CD4-positive, alpha-beta memory T cell (primary cell): ENCODE measurements around the gene CAMKMT. TPM values are rescaled to one million over a fixed set of nuclear protein-coding genes. Genes with fewer than 3 reads are reported as not detected.

Source experiments
- CTCF ChIA-PET: fragments of 350-600 bp; sonication (Branson Sonifier 250); formaldehyde crosslinking; loops from one replicate; lab custom pipeline; 2021; ENCODE audit warnings: inconsistent platforms; ENCODE audit not compliant: partially characterized antibody; lab: Charles Lee
- POLR2A ChIA-PET: fragments of 350-600 bp; sonication (Branson Sonifier 250); formaldehyde crosslinking; loops from one replicate; lab custom pipeline; 2021; ENCODE audit not compliant: partially characterized antibody; lab: Charles Lee
- DNase-seq, 5 donors: peaks; one replicate each; pipeline versions ENCODE4 v3.0.0 to v3.0.0-alpha.2; 2020 to 2022; ENCODE audit warnings: mixed read lengths in 1 of 5
- H3K27ac ChIP-seq: one replicate; pipeline ENCODE4 v1.7.0; 2013; ENCODE audit warnings: low read depth, low read length
- H3K27me3 ChIP-seq: 2 replicates; pipeline ENCODE4 v1.7.0; 2013; ENCODE audit warnings: mild to moderate bottlenecking, low read length, moderate library complexity; ENCODE audit not compliant: insufficient read depth
- H3K36me3 ChIP-seq: 2 replicates; pipeline ENCODE4 v1.7.0; 2013; ENCODE audit warnings: mild to moderate bottlenecking, low read length, moderate library complexity; ENCODE audit not compliant: insufficient read depth
- H3K4me1 ChIP-seq: 2 replicates; pipeline ENCODE4 v1.7.0; 2013; ENCODE audit warnings: mild to moderate bottlenecking, low read length, moderate library complexity; ENCODE audit not compliant: insufficient read depth
- H3K4me3 ChIP-seq, 2 donors: one replicate each; pipeline ENCODE4 v1.7.0; 2013; ENCODE audit warnings: low read length in 2 of 2, mild to moderate bottlenecking in 1 of 2
- H3K9me3 ChIP-seq, 2 donors: one replicate each; pipeline ENCODE4 v1.7.0; 2013; ENCODE audit warnings: low read length in 2 of 2, control low read depth in 1 of 2; ENCODE audit not compliant: control insufficient read depth in 1 of 2
- H3K27ac Mint-ChIP-seq, 7 donors: one replicate each; pipeline ENCODE4 v1.8.0; 2020 to 2021; ENCODE audit warnings: mixed read lengths in 7 of 7, mild to moderate bottlenecking in 6 of 7, inconsistent platforms in 3 of 7, moderate library complexity in 3 of 7
- H3K27me3 Mint-ChIP-seq, 2 donors: one replicate each; pipeline ENCODE4 v1.8.0; 2020 to 2021; ENCODE audit warnings: mixed read lengths in 2 of 2
- H3K36me3 Mint-ChIP-seq, 2 donors: one replicate each; pipeline ENCODE4 v1.8.0; 2020 to 2021; ENCODE audit warnings: mixed read lengths in 2 of 2, inconsistent platforms in 1 of 2, mild to moderate bottlenecking in 1 of 2
- H3K4me1 Mint-ChIP-seq, 4 donors: one replicate each; pipeline ENCODE4 v1.8.0; 2020 to 2021; ENCODE audit warnings: mixed read lengths in 4 of 4, mild to moderate bottlenecking in 1 of 4
- H3K4me3 Mint-ChIP-seq, 8 donors: one replicate each; pipeline ENCODE4 v1.8.0; 2020 to 2021; ENCODE audit warnings: mixed read lengths in 8 of 8, mild to moderate bottlenecking in 7 of 8, moderate library complexity in 6 of 8, inconsistent platforms in 3 of 8
- H3K9me3 Mint-ChIP-seq, 8 donors: one replicate each; pipeline ENCODE4 v1.8.0; 2020 to 2021; ENCODE audit warnings: mixed read lengths in 8 of 8, mild to moderate bottlenecking in 5 of 8, inconsistent platforms in 3 of 8, moderate library complexity in 1 of 8
- intact Hi-C: fragments of 100-400 bp; cut with micrococcal nuclease; formaldehyde crosslinking; loops from one replicate; pipeline ENCODE4 v1.15.1; 2023
- polyA plus RNA-seq, 2 donors: library from polyadenylated mRNA; unstranded; fragments of 300-500 nt; fragmentation: Illumina TruSeq; gene quantifications; one replicate each; pipeline ENCODE4 v1.2.3, GENCODE V29; 2021
- total RNA-seq, 2 experiments: library from RNA; stranded (reverse); gene quantifications; one replicate each; pipeline ENCODE4 v1.2.3, GENCODE V29; 2021

Gene CAMKMT
- total and polyA plus RNA-seq, 4 experiments from 2014 or later = 9.3 to 19.7 (median 15.7) TPM

- Histone ChIP-seq H3K9me3 (no peaks in the 10 kb centered on the region), H3K4me3 (no peak overlapping the region), H3K36me3 (no peaks in the 10 kb centered on the region), H3K4me1 (peaks cover 16% of the 10 kb centered on the region), H3K27me3 (no peaks in the 10 kb centered on the region), H3K27ac (no peak overlapping the region)
- ChIA-PET POLR2A (no interaction called here), CTCF (no interaction called here)
- H3K4me1 Mint-ChIP-seq = peaks cover 22 to 28% (median 26%) of the 10 kb centered on the region in 4 donors
- no peak for DNase-seq
- intact Hi-C loops = no loop called here
- no peaks in the 10 kb centered on the region for H3K9me3 Mint-ChIP-seq
- no peak overlapping the region for H3K4me3 Mint-ChIP-seq
- peaks cover 0 to 9% of the 10 kb centered on the region in 2 donors for H3K36me3 Mint-ChIP-seq
- H3K27me3 Mint-ChIP-seq = no peaks in the 10 kb centered on the region
- no peak overlapping the region for H3K27ac Mint-ChIP-seq
These were observed 207.7 kb downstream of the CAMKMT start for GRCh38 chr2:44569491-44569890.

- DNase-seq = no peak
- CTCF ChIA-PET = no interaction called here
- no peaks in the 10 kb centered on the region for H3K9me3 ChIP-seq
- peaks cover 16% of the 10 kb centered on the region for H3K4me1 ChIP-seq
- peak overlapping the region in 1 of 8 donors; percentile 45 for H3K4me3 Mint-ChIP-seq
- no peaks in the 10 kb centered on the region for H3K9me3 Mint-ChIP-seq
- H3K27me3 ChIP-seq = no peaks in the 10 kb centered on the region
- no peak overlapping the region for H3K4me3 ChIP-seq
- H3K36me3 ChIP-seq = no peaks in the 10 kb centered on the region
- peaks cover 22 to 28% (median 26%) of the 10 kb centered on the region in 4 donors for H3K4me1 Mint-ChIP-seq
- peaks cover 0 to 9% of the 10 kb centered on the region in 2 donors for H3K36me3 Mint-ChIP-seq
- intact Hi-C loops = no loop called here
- H3K27ac ChIP-seq = no peak overlapping the region
- POLR2A ChIA-PET = no interaction called here
- H3K27me3 Mint-ChIP-seq = no peaks in the 10 kb centered on the region
- peak overlapping the region in 2 of 7 donors; percentile 8 to 74 for H3K27ac Mint-ChIP-seq
These were observed 208.5 kb downstream of the CAMKMT start for GRCh38 chr2:44570271-44570670.

- ChIA-PET CTCF (no interaction called here), POLR2A (no interaction called here)
- no peak for DNase-seq
- H3K9me3 Mint-ChIP-seq = no peaks in the 10 kb centered on the region
- peaks cover 16% of the 10 kb centered on the region for H3K4me1 ChIP-seq
- no peaks in the 10 kb centered on the region for H3K27me3 ChIP-seq
- no peaks in the 10 kb centered on the region for H3K27me3 Mint-ChIP-seq
- H3K36me3 ChIP-seq = no peaks in the 10 kb centered on the region
- H3K4me3 ChIP-seq = no peak overlapping the region
- H3K4me1 Mint-ChIP-seq = peaks cover 22 to 28% (median 26%) of the 10 kb centered on the region in 4 donors
- H3K27ac ChIP-seq = no peak overlapping the region
- intact Hi-C loops = no loop called here
- H3K27ac Mint-ChIP-seq = peak overlapping the region in 3 of 7 donors; percentile 7 to 74 (median 23)
- H3K9me3 ChIP-seq = no peaks in the 10 kb centered on the region
- H3K4me3 Mint-ChIP-seq = peak overlapping the region in 1 of 8 donors; percentile 45
- H3K36me3 Mint-ChIP-seq = peaks cover 0 to 7% of the 10 kb centered on the region in 2 donors
These were observed 209.0 kb downstream of the CAMKMT start for GRCh38 chr2:44570777-44571176.

GRCh38 chr2:44572196-44572900, 210.6 kb downstream of the CAMKMT start:
- ChIA-PET POLR2A (no interaction called here), CTCF (no interaction called here)
- DNase-seq = no peak
- H3K27me3 Mint-ChIP-seq = no peaks in the 10 kb centered on the region
- no peaks in the 10 kb centered on the region for H3K27me3 ChIP-seq
- no peak overlapping the region for H3K27ac ChIP-seq
- no peaks in the 10 kb centered on the region for H3K9me3 Mint-ChIP-seq
- peaks cover 25 to 35% (median 27%) of the 10 kb centered on the region in 4 donors for H3K4me1 Mint-ChIP-seq
- H3K36me3 ChIP-seq = no peaks in the 10 kb centered on the region
- intact Hi-C loops = no loop called here
- H3K4me3 Mint-ChIP-seq = no peak overlapping the region
- H3K4me3 ChIP-seq = no peak overlapping the region
- no peaks in the 10 kb centered on the region for H3K9me3 ChIP-seq
- H3K27ac Mint-ChIP-seq = no peak overlapping the region
- H3K36me3 Mint-ChIP-seq = no peaks in the 10 kb centered on the region
- peaks cover 16% of the 10 kb centered on the region for H3K4me1 ChIP-seq

GRCh38 chr2:44573996-44574395, 212.2 kb downstream of the CAMKMT start:
- POLR2A ChIA-PET = no interaction called here
- intact Hi-C loops = no loop called here
- CTCF ChIA-PET = no interaction called here

GRCh38 chr2:44578471-44579093, 216.8 kb downstream of the CAMKMT start:
- CTCF ChIA-PET = no interaction called here
- Mint-ChIP-seq H3K4me1 (peaks cover 12 to 34% (median 19%) of the 10 kb centered on the region in 4 donors), H3K4me3 (peak overlapping the region in 2 of 8 donors; percentile 0 to 21), H3K27ac (peak overlapping the region in 2 of 7 donors; percentile 0 to 18), H3K9me3 (no peaks in the 10 kb centered on the region), H3K36me3 (no peaks in the 10 kb centered on the region), H3K27me3 (no peaks in the 10 kb centered on the region)
- intact Hi-C loops = no loop called here
- Histone ChIP-seq H3K4me3 (no peak overlapping the region), H3K27me3 (no peaks in the 10 kb centered on the region), H3K36me3 (no peaks in the 10 kb centered on the region), H3K4me1 (peaks cover 4% of the 10 kb centered on the region), H3K27ac (no peak overlapping the region), H3K9me3 (no peaks in the 10 kb centered on the region)
- POLR2A ChIA-PET = no interaction called here
- no peak for DNase-seq

More at GRCh38 chr2:44573996-44574395, 212.2 kb downstream of the CAMKMT start:
- Histone ChIP-seq H3K27me3 (no peaks in the 10 kb centered on the region), H3K27ac (no peak overlapping the region), H3K9me3 (no peaks in the 10 kb centered on the region), H3K4me3 (no peak overlapping the region), H3K4me1 (peaks cover 16% of the 10 kb centered on the region), H3K36me3 (no peaks in the 10 kb centered on the region)
- Mint-ChIP-seq H3K36me3 (no peaks in the 10 kb centered on the region), H3K27ac (no peak overlapping the region), H3K9me3 (no peaks in the 10 kb centered on the region), H3K27me3 (no peaks in the 10 kb centered on the region), H3K4me3 (no peak overlapping the region), H3K4me1 (peaks cover 28 to 44% (median 33%) of the 10 kb centered on the region in 4 donors)
- no peak for DNase-seq

GRCh38 chr2:44579115-44579836, 217.5 kb downstream of the CAMKMT start:
- Mint-ChIP-seq H3K4me3 (no peak overlapping the region), H3K9me3 (no peaks in the 10 kb centered on the region), H3K27ac (peak overlapping the region in 1 of 7 donors; percentile 18), H3K27me3 (no peaks in the 10 kb centered on the region), H3K36me3 (no peaks in the 10 kb centered on the region), H3K4me1 (peaks cover 12 to 34% (median 18%) of the 10 kb centered on the region in 4 donors)
- Histone ChIP-seq H3K9me3 (no peaks in the 10 kb centered on the region), H3K36me3 (no peaks in the 10 kb centered on the region), H3K4me3 (no peak overlapping the region), H3K27me3 (no peaks in the 10 kb centered on the region), H3K4me1 (peaks cover 4% of the 10 kb centered on the region), H3K27ac (no peak overlapping the region)
- no peak for DNase-seq
- CTCF ChIA-PET = no interaction called here
- intact Hi-C loops = no loop called here
- POLR2A ChIA-PET = no interaction called here
